ENCODE measurements around the gene HLA-A. TPM values are rescaled to one million over a fixed set of nuclear protein-coding genes. Genes with fewer than 3 reads are reported as not detected.

Gene HLA-A
- total RNA-seq, 2 experiments from 2014 or later: 2,013 to 2,035 TPM

DNA sequence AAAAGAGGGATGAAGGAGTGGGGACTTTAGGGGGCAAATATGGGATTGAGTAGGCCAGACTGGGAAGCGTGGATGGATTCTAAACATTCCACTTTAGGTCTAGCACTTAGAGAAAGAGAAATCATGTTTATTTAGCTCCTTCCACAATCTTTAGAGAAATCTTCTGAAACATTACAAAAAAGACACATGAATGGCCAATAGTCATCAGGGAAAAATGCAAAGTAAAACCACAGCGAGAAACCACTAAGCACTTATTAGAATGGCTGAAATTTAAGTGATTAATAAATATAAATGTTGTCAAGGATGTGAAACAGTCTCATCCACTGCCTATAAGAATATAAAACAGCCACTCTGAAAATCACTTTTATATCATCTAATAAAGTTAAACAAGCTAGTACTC is 46.9 kb downstream of the HLA-A start:
- no peak for ATAC-seq (ENCODE audit: low read depth)
- Mint-ChIP-seq H3K9me3 (no peaks in the 10 kb centered on the region), H3K4me1 (no peaks in the 10 kb centered on the region), H3K4me3 (no peak overlapping the region), H3K27me3 (peaks cover 20% of the 10 kb centered on the region), H3K36me3 (peaks cover 1% of the 10 kb centered on the region), H3K27ac (no peak overlapping the region)
- POLR2A ChIA-PET: no interaction called here
- DNase-seq: no peak

DNA sequence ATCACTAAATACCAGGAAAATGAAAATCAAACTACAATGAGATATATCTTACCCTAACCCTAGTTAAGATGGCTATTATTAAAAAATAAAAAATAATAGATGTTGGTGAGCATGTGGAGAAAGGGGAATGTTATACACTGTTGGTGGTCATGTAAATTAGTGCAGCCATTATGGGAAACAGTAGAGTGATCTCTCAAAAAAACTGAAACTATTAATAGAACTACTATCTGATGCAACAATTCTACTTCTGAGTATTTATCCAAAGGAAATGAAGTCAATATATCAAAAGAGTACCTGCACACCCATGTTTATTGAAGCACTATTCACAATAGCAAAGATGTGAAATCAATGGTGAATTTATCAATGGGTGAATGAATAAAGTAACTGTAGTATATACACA is 48.6 kb downstream of the HLA-A start:
- ATAC-seq (ENCODE audit: low read depth) (no peak), DNase-seq (no peak)
- Mint-ChIP-seq H3K9me3 (no peaks in the 10 kb centered on the region), H3K4me1 (no peaks in the 10 kb centered on the region), H3K36me3 (peaks cover 1% of the 10 kb centered on the region), H3K4me3 (no peak overlapping the region), H3K27ac (no peak overlapping the region), H3K27me3 (peaks cover 20% of the 10 kb centered on the region)
- POLR2A ChIA-PET: no interaction called here

DNA sequence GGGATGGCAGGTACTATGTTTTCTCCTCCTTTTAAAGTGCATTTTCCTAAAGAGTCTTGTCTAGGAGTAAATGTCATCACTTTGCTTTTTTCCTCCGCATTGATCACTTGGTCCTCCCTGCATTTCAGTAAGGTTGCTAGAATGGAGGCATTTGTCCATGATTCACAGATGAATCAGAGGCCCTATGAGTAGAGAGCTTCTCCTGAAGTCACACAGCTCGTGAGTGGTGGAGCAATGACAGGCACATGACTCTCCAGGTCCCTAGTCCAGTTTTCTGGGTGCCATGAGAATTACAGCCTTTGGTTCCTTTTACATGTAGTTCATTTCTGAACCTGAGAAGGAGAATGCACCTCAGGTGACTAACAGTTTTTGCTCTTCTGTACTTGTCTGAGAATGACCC is 50.5 kb downstream of the HLA-A start:
- Mint-ChIP-seq H3K4me1 (no peaks in the 10 kb centered on the region), H3K27ac (no peak overlapping the region), H3K4me3 (no peak overlapping the region), H3K27me3 (peaks cover 31% of the 10 kb centered on the region), H3K9me3 (no peaks in the 10 kb centered on the region), H3K36me3 (peaks cover 1% of the 10 kb centered on the region)
- no peak for ATAC-seq (ENCODE audit: low read depth)
- no peak for DNase-seq
- POLR2A ChIA-PET: no interaction called here

DNA sequence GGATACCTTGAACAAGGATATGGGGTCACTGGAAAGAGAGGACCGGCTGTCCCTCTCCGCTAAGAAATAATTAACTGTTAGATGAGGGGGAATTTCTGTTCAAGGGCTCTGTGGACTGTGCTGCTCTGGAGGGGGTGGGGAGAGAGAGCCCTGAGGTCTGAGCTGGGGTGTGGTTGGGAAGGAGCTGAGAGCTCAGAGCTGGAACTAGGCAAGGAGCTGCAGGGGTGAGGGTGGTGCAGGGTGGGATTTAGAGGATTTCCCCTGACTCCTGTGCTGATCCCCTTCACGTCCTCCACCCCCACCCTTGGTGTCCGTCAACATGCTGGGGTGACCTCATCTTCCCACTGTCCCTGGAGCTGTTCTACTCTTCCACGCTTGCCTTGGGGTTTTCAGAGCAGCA is 52.5 kb downstream of the HLA-A start:
- ATAC-seq (ENCODE audit: low read depth) (no peak), DNase-seq (no peak)
- H3K27ac Mint-ChIP-seq: no peak overlapping the region
- peaks cover 44% of the 10 kb centered on the region for H3K27me3 Mint-ChIP-seq
- H3K36me3 Mint-ChIP-seq: no peaks in the 10 kb centered on the region
- no peaks in the 10 kb centered on the region for H3K9me3 Mint-ChIP-seq
- no peak overlapping the region for H3K4me3 Mint-ChIP-seq
- H3K4me1 Mint-ChIP-seq: peaks cover 5% of the 10 kb centered on the region
- POLR2A ChIA-PET: no interaction called here

DNA sequence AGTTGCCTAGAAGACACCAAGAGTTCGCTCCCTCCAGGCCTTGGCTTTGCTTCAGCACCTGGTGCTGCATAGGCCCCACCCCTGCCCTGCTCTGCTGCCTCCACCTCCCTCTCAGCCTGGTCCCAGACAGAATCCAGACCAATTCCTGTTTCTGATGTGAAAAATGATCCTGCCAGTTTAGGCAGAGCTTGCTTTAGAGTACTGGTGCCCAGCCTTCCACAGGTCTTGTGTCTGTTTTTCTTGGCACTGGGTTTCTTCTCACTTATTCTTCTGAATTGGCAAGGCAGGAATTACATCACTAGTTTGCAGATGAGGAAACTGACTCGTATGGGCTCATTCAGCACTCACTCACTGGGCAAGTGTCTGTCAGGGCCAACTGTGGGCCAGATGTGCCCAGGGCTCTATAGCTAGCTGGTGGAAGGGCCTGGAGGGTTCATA is 53.0 kb downstream of the HLA-A start:
- ATAC-seq (ENCODE audit: low read depth) (no peak), DNase-seq (no peak)

More for the DNA sequence above, 53.0 kb downstream of the HLA-A start:
- POLR2A ChIA-PET: no interaction called here
- H3K9me3 Mint-ChIP-seq: no peaks in the 10 kb centered on the region
- no peak overlapping the region for H3K4me3 Mint-ChIP-seq
- H3K27ac Mint-ChIP-seq: no peak overlapping the region
- peaks cover 44% of the 10 kb centered on the region for H3K27me3 Mint-ChIP-seq
- H3K36me3 Mint-ChIP-seq: no peaks in the 10 kb centered on the region
- peaks cover 10% of the 10 kb centered on the region for H3K4me1 Mint-ChIP-seq

Other genes with a start within 250 kb of the HLA-A start
- 100 to 1,000 TPM; 502 to 534 TPM for gene HLA-F, start 219.1 kb upstream of the HLA-A start, total RNA-seq
- gene HLA-G, start 114.7 kb upstream of the HLA-A start, total RNA-seq: 1 to 10 TPM; 1.6 to 2.0 TPM
- gene POLR1H, start 118.7 kb downstream of the HLA-A start, total RNA-seq: 10 to 100 TPM; 55.5 to 55.6 TPM
- gene PPP1R11, start 124.7 kb downstream of the HLA-A start, total RNA-seq: 10 to 100 TPM; 52.5 to 53.8 TPM
- not detected for gene RNF39, start 133.2 kb downstream of the HLA-A start, total RNA-seq
- gene TRIM31, start 170.6 kb downstream of the HLA-A start, total RNA-seq: not detected
- gene TRIM40, start 193.6 kb downstream of the HLA-A start, total RNA-seq: not detected
- not detected for gene TRIM10, start 218.7 kb downstream of the HLA-A start, total RNA-seq
- gene TRIM15, start 221.0 kb downstream of the HLA-A start, total RNA-seq: not detected